Activated T-helper 1 cell treated with anti-CD3 and anti-CD28 coated beads, Interleukin-12 subunit alpha, Interleukin-12 subunit beta, Interleukin-2, Interleukin-4 antibody, amounts not matched to agents 30 ng/mL and 10 ng/mL and 1 ng/mL, durations not matched to agents 14 hours and 24 hours and 36 hours (primary cell): ENCODE data around the gene TMEM168. TPM values are rescaled to one million over a fixed set of nuclear protein-coding genes. Genes with fewer than 3 reads are reported as not detected.
A peak's percentile ranks its signal among the peaks of the same experiment; 100 is the strongest.
"Not testable (repeated sequence)": the region's sequence is repeated elsewhere in the genome, so short reads cannot be mapped to it uniquely, and the experiment has no call there.

Experiments used
- DNase-seq: peaks from one replicate; pipeline ENCODE4 v3.0.0; 2021; ENCODE audit warnings: low spot score
- H3K27ac Mint-ChIP-seq: one replicate; pipeline ENCODE4 v1.8.0; 2021; ENCODE audit warnings: mild to moderate bottlenecking, mixed read lengths
- H3K27me3 Mint-ChIP-seq: one replicate; pipeline ENCODE4 v1.8.0; 2022; ENCODE audit warnings: mild to moderate bottlenecking, moderate library complexity, mixed read lengths; ENCODE audit not compliant: insufficient read depth
- H3K36me3 Mint-ChIP-seq: one replicate; pipeline ENCODE4 v1.8.0; 2021; ENCODE audit warnings: low read depth, mixed read lengths
- H3K4me1 Mint-ChIP-seq: one replicate; pipeline ENCODE4 v1.8.0; 2021; ENCODE audit warnings: low read depth, mixed read lengths
- H3K4me3 Mint-ChIP-seq: one replicate; pipeline ENCODE4 v1.8.0; 2021; ENCODE audit warnings: mild to moderate bottlenecking, moderate library complexity, mixed read lengths
- H3K9me3 Mint-ChIP-seq: one replicate; pipeline ENCODE4 v1.8.0; 2021; ENCODE audit warnings: mixed read lengths
- intact Hi-C: fragments of 100-400 bp; cut with micrococcal nuclease; formaldehyde crosslinking; loops from one replicate; pipeline ENCODE4 v1.15.1; 2024
- total RNA-seq: library from RNA; stranded (reverse); gene quantifications from 2 replicates; pipeline ENCODE4 v1.2.3, GENCODE V29; 2022

The TMEM168 gene, protein sequence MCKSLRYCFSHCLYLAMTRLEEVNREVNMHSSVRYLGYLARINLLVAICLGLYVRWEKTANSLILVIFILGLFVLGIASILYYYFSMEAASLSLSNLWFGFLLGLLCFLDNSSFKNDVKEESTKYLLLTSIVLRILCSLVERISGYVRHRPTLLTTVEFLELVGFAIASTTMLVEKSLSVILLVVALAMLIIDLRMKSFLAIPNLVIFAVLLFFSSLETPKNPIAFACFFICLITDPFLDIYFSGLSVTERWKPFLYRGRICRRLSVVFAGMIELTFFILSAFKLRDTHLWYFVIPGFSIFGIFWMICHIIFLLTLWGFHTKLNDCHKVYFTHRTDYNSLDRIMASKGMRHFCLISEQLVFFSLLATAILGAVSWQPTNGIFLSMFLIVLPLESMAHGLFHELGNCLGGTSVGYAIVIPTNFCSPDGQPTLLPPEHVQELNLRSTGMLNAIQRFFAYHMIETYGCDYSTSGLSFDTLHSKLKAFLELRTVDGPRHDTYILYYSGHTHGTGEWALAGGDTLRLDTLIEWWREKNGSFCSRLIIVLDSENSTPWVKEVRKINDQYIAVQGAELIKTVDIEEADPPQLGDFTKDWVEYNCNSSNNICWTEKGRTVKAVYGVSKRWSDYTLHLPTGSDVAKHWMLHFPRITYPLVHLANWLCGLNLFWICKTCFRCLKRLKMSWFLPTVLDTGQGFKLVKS
- total RNA-seq, result 18.1 and 18.2 TPM in 2 replicates

DNA sequence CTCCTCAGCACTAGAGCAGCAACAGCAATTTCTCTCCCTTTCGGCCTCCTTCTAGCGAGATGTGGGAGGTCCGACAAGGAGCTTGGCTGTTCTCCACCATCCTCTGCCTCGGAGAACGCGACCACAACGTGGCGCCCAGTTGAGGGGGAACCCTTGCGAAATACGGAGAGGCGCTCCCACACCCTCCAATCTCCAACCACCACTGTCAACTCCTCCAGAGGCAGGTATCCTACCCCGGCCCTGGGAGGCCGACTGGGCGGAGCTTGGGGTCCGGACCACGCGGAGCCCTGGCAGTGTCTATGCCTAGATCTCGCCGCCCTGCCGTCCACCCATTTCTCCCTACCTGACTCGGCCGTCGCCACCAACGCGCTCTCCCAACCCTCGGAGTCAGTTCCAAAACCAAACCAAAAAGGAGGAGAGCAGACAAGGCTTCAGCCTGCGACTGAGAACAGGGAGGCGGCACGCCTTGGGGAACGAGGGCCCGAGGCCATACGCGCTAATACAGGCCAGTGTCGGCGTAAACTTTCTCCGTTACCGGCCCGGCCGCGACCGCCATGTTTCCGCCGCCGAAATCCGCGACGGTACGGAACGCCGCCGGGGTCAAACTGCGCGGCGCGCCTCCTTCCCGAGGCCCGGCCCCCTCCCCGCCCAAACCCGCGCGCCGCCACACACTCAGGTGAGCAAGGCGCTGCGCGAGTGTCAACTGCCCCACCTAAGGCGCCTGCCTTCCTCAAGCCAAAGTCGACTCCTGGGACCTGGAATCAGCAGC lies at the start of gene TMEM168:
TMEM168 (minus strand) TSS at position 577 of the 769 bp plus-strand sequence. CDS start 5,568 bp downstream, outside the sequence.
- peak; percentile 77 for DNase-seq
- intact Hi-C loops, result loop anchor here (1.0 to 10.0 kb wide), 6 partner anchors 77 to 583 kb away; partner anchors contain the start of genes DOCK4, IFRD1 and ZNF277

DNA sequence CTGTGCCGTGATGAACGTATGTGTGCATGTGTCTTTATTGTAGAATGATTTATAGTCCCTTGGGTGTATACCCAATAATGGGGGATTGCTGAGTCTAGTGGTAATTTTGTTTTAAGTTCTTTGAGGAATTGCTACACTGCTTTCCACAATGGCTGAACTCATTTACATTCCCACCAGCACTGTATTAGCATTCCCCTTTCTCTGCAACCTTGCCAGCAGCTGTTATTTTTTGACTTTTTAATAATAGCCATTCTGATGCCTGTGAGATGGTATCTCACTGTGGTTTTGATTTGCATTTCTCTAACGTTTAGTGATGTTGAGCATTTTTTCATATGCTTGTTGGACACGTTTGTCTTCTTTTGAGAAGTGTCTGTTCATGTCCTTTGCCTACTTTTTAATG lies 45.7 kb upstream of the TMEM168 start:
- H3K4me1 Mint-ChIP-seq, H3K4me3 Mint-ChIP-seq, DNase-seq, intact Hi-C loops, H3K36me3 Mint-ChIP-seq, H3K27me3 Mint-ChIP-seq, H3K27ac Mint-ChIP-seq: not testable (repeated sequence)
- H3K9me3 Mint-ChIP-seq, result peaks cover 29% of the 10 kb centered on the region

More for the DNA sequence above, at the start of gene TMEM168:
- H3K36me3 Mint-ChIP-seq, result peaks cover 12% of the 10 kb centered on the region
- H3K4me1 Mint-ChIP-seq, result peaks cover 41% of the 10 kb centered on the region
- H3K27me3 Mint-ChIP-seq, result no peaks in the 10 kb centered on the region
- peak within 1 kb of the TSS; percentile 85 for H3K27ac Mint-ChIP-seq
- no peaks in the 10 kb centered on the region for H3K9me3 Mint-ChIP-seq
- H3K4me3 Mint-ChIP-seq, result peak within 1 kb of the TSS; percentile 96

DNA sequence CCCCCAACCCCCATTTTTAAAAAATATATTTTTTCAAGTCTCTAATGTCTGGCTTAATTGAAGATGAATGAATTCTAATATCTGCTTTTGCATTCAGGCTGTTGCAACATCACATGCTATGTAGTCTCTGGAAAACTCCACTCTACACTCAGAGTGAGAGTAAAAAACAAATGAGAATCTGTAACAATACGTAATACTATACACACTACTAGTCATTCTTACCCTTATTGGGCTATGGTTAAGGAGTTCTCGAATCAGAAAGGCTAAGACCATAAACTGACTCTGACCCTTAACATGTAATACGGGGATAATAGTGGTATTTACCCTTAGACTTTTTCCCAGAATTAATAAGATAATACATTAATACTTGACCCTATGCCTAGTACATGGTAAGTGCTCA lies 42.9 kb upstream of the TMEM168 start:
- Mint-ChIP-seq H3K9me3 (peaks cover 42% of the 10 kb centered on the region), H3K4me1 (no peaks in the 10 kb centered on the region), H3K4me3 (no peak overlapping the region), H3K27me3 (no peaks in the 10 kb centered on the region), H3K36me3 (peaks cover 19% of the 10 kb centered on the region), H3K27ac (no peak overlapping the region)
- DNase-seq, result no peak
- intact Hi-C loops, result no loop called here

DNA sequence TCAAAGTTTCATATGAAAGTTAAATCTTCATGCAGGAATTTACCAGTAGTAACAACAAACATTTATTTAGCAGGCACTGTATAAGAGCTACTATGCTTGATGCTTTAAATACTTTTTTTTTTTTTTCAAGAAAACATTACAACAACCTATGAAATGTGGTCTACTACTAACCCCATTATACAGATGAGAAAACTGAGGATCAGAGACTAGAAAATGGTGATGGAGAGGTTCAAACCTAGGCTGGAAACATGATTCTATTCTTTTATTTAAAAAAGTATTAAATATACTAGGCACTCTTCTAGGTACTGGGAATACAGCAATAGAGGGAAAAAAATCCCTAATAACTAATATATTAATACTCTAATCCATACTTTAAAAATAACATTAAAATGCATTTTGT lies 40.6 kb upstream of the TMEM168 start:
- Mint-ChIP-seq H3K4me1 (no peaks in the 10 kb centered on the region), H3K36me3 (peaks cover 22% of the 10 kb centered on the region), H3K27ac (no peak overlapping the region), H3K4me3 (no peak overlapping the region), H3K9me3 (peaks cover 30% of the 10 kb centered on the region), H3K27me3 (no peaks in the 10 kb centered on the region)
- intact Hi-C loops, result no loop called here
- no peak for DNase-seq

DNA sequence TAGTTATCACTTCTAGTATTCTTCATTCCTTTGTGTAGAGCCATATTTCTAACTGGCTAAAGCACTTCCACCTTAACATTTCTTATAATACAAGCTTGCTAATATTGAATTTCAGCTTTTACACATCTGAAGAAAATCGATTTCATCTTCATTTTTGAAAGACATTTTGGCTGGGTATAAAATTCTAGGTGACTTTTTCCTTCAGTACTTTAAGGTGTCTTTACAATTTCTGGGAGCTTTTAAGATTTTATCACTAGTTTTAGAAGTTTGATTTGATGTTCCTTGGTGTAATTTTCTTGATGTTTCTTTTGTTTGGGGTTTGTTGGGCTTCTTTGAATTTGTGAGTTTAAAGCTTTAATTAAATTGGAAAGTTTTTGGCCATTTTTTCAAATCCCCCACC lies 38.5 kb upstream of the TMEM168 start:
- Mint-ChIP-seq H3K36me3 (peaks cover 24% of the 10 kb centered on the region), H3K4me3 (no peak overlapping the region), H3K4me1 (no peaks in the 10 kb centered on the region), H3K27ac (no peak overlapping the region), H3K27me3 (no peaks in the 10 kb centered on the region), H3K9me3 (peaks cover 27% of the 10 kb centered on the region)
- DNase-seq, result no peak
- intact Hi-C loops, result no loop called here

DNA sequence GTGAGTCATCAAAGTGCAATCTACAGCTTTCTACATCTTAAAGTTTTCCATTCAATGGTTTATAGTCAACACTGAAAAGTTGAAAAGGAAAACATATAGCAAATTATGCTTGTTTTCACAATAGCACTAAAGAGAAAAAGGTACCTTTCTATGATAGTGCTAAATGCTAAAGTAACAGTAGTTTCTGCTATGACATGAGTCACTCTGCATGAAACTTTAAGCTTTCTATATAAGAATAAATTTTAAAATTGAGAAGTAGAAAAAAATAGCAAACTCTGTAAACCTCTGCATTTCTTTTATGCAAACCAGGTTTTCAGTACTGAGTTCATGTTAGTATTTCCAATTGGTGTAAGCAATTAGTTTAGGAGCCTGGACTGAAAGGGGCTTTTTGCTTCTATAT lies 31.2 kb upstream of the TMEM168 start:
- intact Hi-C loops, result no loop called here
- no peak overlapping the region for H3K27ac Mint-ChIP-seq
- H3K36me3 Mint-ChIP-seq, result peaks cover 4% of the 10 kb centered on the region
- H3K9me3 Mint-ChIP-seq, result no peaks in the 10 kb centered on the region
- no peak overlapping the region for H3K4me3 Mint-ChIP-seq
- H3K4me1 Mint-ChIP-seq, result no peaks in the 10 kb centered on the region
- H3K27me3 Mint-ChIP-seq, result no peaks in the 10 kb centered on the region
- DNase-seq, result no peak

DNA sequence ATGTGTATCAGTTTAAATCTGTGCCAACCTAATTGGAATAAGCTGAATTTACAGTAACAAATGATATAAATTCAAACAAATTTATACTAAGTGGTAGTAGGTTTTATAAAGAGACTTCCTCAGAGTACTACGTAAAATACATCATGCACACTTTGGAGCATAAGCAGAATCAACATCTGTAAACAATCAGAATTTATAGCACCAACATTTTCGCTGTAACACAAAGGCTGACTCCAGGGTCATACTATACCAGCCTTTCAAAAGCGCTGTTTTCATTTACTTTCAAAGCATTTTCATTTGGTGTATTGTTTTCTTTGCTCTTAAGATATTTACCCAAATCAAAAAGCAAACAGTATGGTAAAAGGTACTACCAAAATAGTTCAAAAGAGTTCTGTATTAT lies 29.3 kb upstream of the TMEM168 start:
- peaks cover 1% of the 10 kb centered on the region for H3K36me3 Mint-ChIP-seq
- H3K27me3 Mint-ChIP-seq, result no peaks in the 10 kb centered on the region

DNA sequence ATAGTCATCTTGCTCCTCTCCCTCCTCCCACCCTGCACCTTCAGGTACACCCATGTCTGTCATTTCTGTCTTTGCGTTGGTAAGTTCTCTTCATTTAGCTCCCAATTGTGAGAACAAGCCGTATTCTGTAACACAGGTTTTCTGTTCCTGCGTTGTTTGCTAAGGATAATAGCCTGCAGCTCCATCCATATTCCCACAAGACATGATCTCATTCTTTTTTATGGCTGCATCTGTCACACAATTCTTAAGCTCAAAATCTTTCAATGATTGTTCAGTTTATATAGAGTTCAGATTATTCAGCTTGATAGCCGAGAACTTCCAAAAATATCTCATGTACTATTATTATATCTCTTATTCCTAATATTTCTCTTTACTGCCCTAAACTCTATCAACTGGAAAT lies 16.0 kb upstream of the TMEM168 start:
- H3K36me3 Mint-ChIP-seq, result no peaks in the 10 kb centered on the region
- H3K9me3 Mint-ChIP-seq, result no peaks in the 10 kb centered on the region
- intact Hi-C loops, result no loop called here
- no peak for DNase-seq
- H3K4me3 Mint-ChIP-seq, result no peak overlapping the region
- no peak overlapping the region for H3K27ac Mint-ChIP-seq
- peaks cover 5% of the 10 kb centered on the region for H3K27me3 Mint-ChIP-seq
- H3K4me1 Mint-ChIP-seq, result no peaks in the 10 kb centered on the region

More for the DNA sequence above, 29.3 kb upstream of the TMEM168 start:
- no peaks in the 10 kb centered on the region for H3K4me1 Mint-ChIP-seq
- no peak overlapping the region for H3K4me3 Mint-ChIP-seq
- no peak overlapping the region for H3K27ac Mint-ChIP-seq
- intact Hi-C loops, result no loop called here
- DNase-seq, result no peak
- H3K9me3 Mint-ChIP-seq, result no peaks in the 10 kb centered on the region

DNA sequence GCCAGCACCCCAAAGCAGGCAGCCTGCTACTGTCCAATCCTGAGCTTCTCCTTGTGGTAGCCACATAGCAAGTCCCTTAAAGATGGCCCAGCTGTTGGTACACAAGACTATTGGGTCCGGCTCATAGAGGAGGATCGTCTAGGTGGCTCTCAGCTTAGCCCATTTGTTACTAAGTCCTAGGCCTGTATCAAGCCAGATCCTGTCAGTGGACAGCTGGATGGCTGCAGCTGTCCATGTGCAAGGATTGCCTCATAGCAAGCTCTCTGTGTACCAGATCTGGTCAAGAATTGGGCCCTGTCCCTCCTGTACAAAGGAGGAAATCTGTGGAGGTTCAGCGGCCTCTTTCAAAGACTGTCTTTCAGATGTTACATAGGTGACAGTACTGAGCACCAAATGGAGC lies 12.2 kb upstream of the TMEM168 start:
- peaks cover 5% of the 10 kb centered on the region for H3K27me3 Mint-ChIP-seq
- H3K36me3 Mint-ChIP-seq, result no peaks in the 10 kb centered on the region
- DNase-seq, result no peak
- no peak overlapping the region for H3K4me3 Mint-ChIP-seq
- intact Hi-C loops, result no loop called here
- H3K27ac Mint-ChIP-seq, result no peak overlapping the region
- no peaks in the 10 kb centered on the region for H3K9me3 Mint-ChIP-seq
- no peaks in the 10 kb centered on the region for H3K4me1 Mint-ChIP-seq

DNA sequence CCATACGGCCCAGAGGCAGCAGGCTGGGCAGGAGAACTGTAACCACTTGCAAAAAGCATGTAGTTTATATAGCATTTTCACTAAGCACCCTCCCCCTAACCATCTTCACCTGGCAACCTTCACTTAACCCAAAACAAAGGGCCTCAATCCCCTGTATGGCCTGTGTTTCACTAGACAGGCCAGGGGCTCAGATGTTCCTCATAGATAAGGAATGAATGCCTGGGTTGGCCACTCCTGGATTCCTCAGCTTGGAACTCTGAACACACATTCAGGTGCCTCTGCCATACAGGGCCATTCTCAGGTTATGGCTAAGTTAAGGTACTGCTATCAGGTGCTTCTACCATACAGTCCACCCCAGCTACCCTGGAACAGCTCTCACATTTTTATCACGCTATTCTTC lies 10.3 kb upstream of the TMEM168 start:
- Mint-ChIP-seq H3K36me3 (no peaks in the 10 kb centered on the region), H3K27me3 (no peaks in the 10 kb centered on the region), H3K4me3 (no peak overlapping the region), H3K9me3 (no peaks in the 10 kb centered on the region), H3K4me1 (no peaks in the 10 kb centered on the region), H3K27ac (no peak overlapping the region)
- intact Hi-C loops, result no loop called here
- DNase-seq, result no peak

DNA sequence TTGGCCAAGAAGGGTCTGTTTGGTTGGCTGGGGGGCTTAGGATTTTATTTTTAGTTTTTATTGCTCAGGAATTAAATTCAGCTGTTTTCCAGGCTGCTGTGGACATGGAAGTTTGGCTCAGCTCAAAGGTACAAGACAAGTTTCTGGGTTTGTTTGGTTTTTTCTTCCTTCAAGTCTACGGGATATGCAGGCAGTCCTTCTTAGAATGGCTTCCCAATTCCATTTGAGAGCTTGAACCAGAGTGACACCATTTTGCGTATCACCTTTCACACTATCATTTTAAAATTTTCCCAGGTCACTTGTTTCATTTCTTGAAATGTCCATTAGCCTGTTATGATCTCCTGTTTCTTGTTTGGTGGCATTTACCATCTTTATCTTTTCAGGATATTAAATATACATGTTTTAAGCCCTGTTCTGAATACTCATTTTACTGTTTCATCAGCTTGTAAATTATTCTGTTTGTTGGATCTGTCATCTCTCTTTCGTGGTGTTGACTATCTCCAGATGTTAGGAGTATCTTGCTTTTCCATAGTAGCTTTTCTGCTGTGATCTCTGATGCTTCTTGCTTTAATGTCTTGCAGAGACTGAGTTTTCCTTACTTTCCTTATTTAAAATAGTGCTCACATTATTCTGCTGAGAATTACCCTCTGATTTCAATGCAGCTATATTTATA lies 9.4 kb upstream of the TMEM168 start:
- H3K4me1 Mint-ChIP-seq, result peaks cover 5% of the 10 kb centered on the region
- no peak for DNase-seq
- no peak overlapping the region for H3K27ac Mint-ChIP-seq
- no peaks in the 10 kb centered on the region for H3K9me3 Mint-ChIP-seq
- no peaks in the 10 kb centered on the region for H3K27me3 Mint-ChIP-seq
- H3K4me3 Mint-ChIP-seq, result no peak overlapping the region
- intact Hi-C loops, result loop anchor here (10.0 kb wide), 1 partner anchor 245 kb away; no protein-coding TSS in a partner anchor
- H3K36me3 Mint-ChIP-seq, result no peaks in the 10 kb centered on the region
